HEK293 (cell line): ENCODE results near the gene KLHL22.
A peak's percentile ranks its signal among the peaks of the same experiment; 100 is the strongest.

ENCODE experiments used
- BCL11B ChIP-seq: fragments of 450-650 bp; formaldehyde crosslinking; IDR thresholded peaks from 2 replicates; pipeline ENCODE4 v1.5.1; 2016; ENCODE audit warnings: low read depth, missing biosample characterization, missing genetic modification characterization
- IKZF3 ChIP-seq: fragments of 450-650 bp; IDR thresholded peaks from 2 replicates; pipeline ENCODE4 v1.5.0; 2018; ENCODE audit warnings: missing biosample characterization, mild to moderate bottlenecking, missing genetic modification characterization, moderate library complexity
- SCRT2 ChIP-seq: fragments of 450-650 bp; formaldehyde crosslinking; IDR thresholded peaks from 2 replicates; pipeline ENCODE4 v1.5.1; 2016; ENCODE audit warnings: missing biosample characterization, missing genetic modification characterization
- SP2 ChIP-seq: fragments of 450-650 bp; formaldehyde crosslinking; IDR thresholded peaks from 2 replicates; pipeline ENCODE4 v1.5.1; 2016; ENCODE audit warnings: missing biosample characterization, missing genetic modification characterization
- SP3 ChIP-seq: fragments of 450-650 bp; formaldehyde crosslinking; IDR thresholded peaks from 2 replicates; pipeline ENCODE4 v1.5.1; 2016; ENCODE audit warnings: missing biosample characterization, missing genetic modification characterization
- SP7 ChIP-seq: fragments of 450-650 bp; formaldehyde crosslinking; IDR thresholded peaks from 2 replicates; pipeline ENCODE4 v1.5.1; 2016; ENCODE audit warnings: missing biosample characterization, missing genetic modification characterization
- ZBTB48 ChIP-seq: fragments of 450-650 bp; formaldehyde crosslinking; IDR thresholded peaks from 2 replicates; pipeline ENCODE4 v1.5.1; 2016; ENCODE audit warnings: missing biosample characterization, missing genetic modification characterization
- ZNF10 ChIP-seq: fragments of 450-650 bp; formaldehyde crosslinking; IDR thresholded peaks from 2 replicates; pipeline ENCODE4 v1.5.1; 2017; ENCODE audit warnings: missing biosample characterization, missing genetic modification characterization
- ZNF132 ChIP-seq: fragments of 450-650 bp; formaldehyde crosslinking; IDR thresholded peaks from 2 replicates; pipeline ENCODE4 v1.5.1; 2017; ENCODE audit warnings: missing biosample characterization, missing genetic modification characterization, borderline replicate concordance
- ZNF202 ChIP-seq: fragments of 450-650 bp; formaldehyde crosslinking; IDR thresholded peaks from 2 replicates; pipeline ENCODE4 v1.5.1; 2016; ENCODE audit warnings: missing biosample characterization, missing genetic modification characterization, borderline replicate concordance
- ZNF302 ChIP-seq: fragments of 450-650 bp; formaldehyde crosslinking; IDR thresholded peaks from 2 replicates; pipeline ENCODE4 v1.5.1; 2016; ENCODE audit warnings: missing biosample characterization, missing genetic modification characterization, low read depth
- ZNF335 ChIP-seq: fragments of 450-650 bp; formaldehyde crosslinking; conservative IDR thresholded peaks from 2 replicates; pipeline ENCODE4 v1.5.1; 2016; ENCODE audit warnings: missing biosample characterization, missing genetic modification characterization
- ZNF366 ChIP-seq: fragments of 450-650 bp; formaldehyde crosslinking; conservative IDR thresholded peaks from 2 replicates; pipeline ENCODE4 v1.5.1; 2016; ENCODE audit warnings: missing biosample characterization, missing genetic modification characterization
- ZNF426 ChIP-seq: fragments of 450-650 bp; formaldehyde crosslinking; IDR thresholded peaks from 2 replicates; pipeline ENCODE4 v1.5.1; 2017; ENCODE audit warnings: missing biosample characterization, missing genetic modification characterization, mild to moderate bottlenecking, inconsistent platforms, moderate library complexity
- ZNF530 ChIP-seq: fragments of 450-650 bp; formaldehyde crosslinking; IDR thresholded peaks from 2 replicates; pipeline ENCODE4 v1.5.1; 2016; ENCODE audit warnings: low read depth, missing biosample characterization, missing genetic modification characterization
- ZNF558 ChIP-seq: fragments of 450-650 bp; formaldehyde crosslinking; IDR thresholded peaks from 2 replicates; pipeline ENCODE4 v1.5.1; 2016; ENCODE audit warnings: missing biosample characterization, missing genetic modification characterization
- ZNF654 ChIP-seq: fragments of 450-650 bp; formaldehyde crosslinking; IDR thresholded peaks from 2 replicates; pipeline ENCODE4 v1.5.1; 2016; ENCODE audit warnings: low read depth, missing biosample characterization, missing genetic modification characterization
- ZNF664 ChIP-seq: fragments of 450-650 bp; formaldehyde crosslinking; IDR thresholded peaks from 2 replicates; pipeline ENCODE4 v1.5.1; 2016; ENCODE audit warnings: missing biosample characterization, missing genetic modification characterization
- ZSCAN30 ChIP-seq: fragments of 450-650 bp; IDR thresholded peaks from 2 replicates; pipeline ENCODE4 v1.5.1; 2018; ENCODE audit warnings: missing biosample characterization, mild to moderate bottlenecking, missing genetic modification characterization, moderate library complexity
- TF ChIP-seq, protein P1 (sequence below): fragments of 450-650 bp; formaldehyde crosslinking; IDR thresholded peaks from 2 replicates; pipeline ENCODE4 v1.5.1; 2017; ENCODE audit warnings: missing biosample characterization, missing genetic modification characterization
- TF ChIP-seq, protein P2 (sequence below): fragments of 450-650 bp; formaldehyde crosslinking; IDR thresholded peaks from 2 replicates; pipeline ENCODE4 v1.5.1; 2016; ENCODE audit warnings: missing biosample characterization, missing genetic modification characterization
- TF ChIP-seq, protein P3 (sequence below): fragments of 450-650 bp; formaldehyde crosslinking; IDR thresholded peaks from 2 replicates; pipeline ENCODE4 v1.5.1; 2016; ENCODE audit warnings: missing biosample characterization, missing genetic modification characterization
- TF ChIP-seq, protein P4 (sequence below): fragments of 450-650 bp; formaldehyde crosslinking; IDR thresholded peaks from 2 replicates; pipeline ENCODE4 v1.5.1; 2016; ENCODE audit warnings: missing biosample characterization, missing genetic modification characterization, borderline replicate concordance
- TF ChIP-seq, protein P5 (sequence below): fragments of 450-650 bp; formaldehyde crosslinking; IDR thresholded peaks from 2 replicates; pipeline ENCODE4 v1.5.1; 2017; ENCODE audit warnings: missing biosample characterization, missing genetic modification characterization
- TF ChIP-seq, protein P6 (sequence below): fragments of 450-650 bp; formaldehyde crosslinking; IDR thresholded peaks from 2 replicates; pipeline ENCODE4 v1.5.1; 2016; ENCODE audit warnings: missing biosample characterization, missing genetic modification characterization

KLHL22 gene

DNA sequence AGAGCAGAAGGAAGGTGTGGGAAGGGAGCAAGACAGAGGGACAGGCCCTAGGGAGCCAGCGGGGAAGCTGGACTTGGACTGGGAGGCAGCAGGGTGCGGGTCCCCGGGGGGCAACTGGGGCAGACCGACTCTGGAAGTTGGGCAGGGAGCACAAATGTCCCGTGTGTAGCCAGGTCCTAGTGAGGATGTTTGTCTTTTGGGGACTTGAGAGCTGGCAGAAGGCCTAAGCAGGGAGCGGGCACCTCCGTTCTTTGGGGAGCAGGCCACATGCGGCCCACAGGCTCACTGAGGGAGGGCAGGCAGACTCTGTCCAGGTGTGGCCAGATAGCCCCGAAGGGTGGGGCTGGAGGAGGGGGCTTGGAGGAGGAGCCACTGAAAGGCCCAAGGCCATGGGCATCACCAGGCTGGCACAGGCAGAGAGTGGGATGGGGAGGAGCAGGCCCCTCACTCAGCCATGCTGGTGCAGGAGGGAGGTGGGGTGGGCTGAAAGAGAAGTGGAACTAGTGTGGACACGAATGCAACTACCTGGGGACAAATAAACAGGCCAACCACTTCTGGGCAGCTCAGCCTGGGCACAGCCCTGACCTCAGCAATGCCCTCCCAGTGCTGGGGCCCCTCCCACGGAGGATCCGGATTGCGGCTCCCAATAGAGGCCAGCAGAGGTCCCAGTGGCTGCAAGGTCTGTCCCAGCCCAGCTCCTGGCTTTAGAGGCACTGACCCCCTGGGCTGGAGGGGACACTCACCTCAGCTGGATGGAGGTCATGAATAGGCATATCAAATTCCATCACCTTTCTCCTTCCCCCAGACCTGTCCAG, 56.7 kb downstream of the KLHL22 start (continued):
- no peak for TF ChIP-seq ZNF654 (tag by site-specific recombination)
- no peak for TF ChIP-seq ZNF366 (tag by site-specific recombination)
- TF ChIP-seq SP2 (tag by site-specific recombination) = no peak
- no peak for TF ChIP-seq ZNF202 (tag by site-specific recombination)
- peak; percentile 72; the same call in 1 of the 2 replicates for TF ChIP-seq ZNF558 (tag by site-specific recombination)
- no peak for TF ChIP-seq ZNF132 (tag by site-specific recombination)
- TF ChIP-seq BCL11B = peak; percentile 76
- TF ChIP-seq ZNF530 (tag by site-specific recombination) = no peak
- TF ChIP-seq SCRT2 (tag by site-specific recombination) = no peak
- TF ChIP-seq ZNF10 (tag by site-specific recombination) = no peak
- no peak for TF ChIP-seq ZNF335 (tag by site-specific recombination)
- no peak for TF ChIP-seq ZSCAN30
- TF ChIP-seq, protein P1, sequence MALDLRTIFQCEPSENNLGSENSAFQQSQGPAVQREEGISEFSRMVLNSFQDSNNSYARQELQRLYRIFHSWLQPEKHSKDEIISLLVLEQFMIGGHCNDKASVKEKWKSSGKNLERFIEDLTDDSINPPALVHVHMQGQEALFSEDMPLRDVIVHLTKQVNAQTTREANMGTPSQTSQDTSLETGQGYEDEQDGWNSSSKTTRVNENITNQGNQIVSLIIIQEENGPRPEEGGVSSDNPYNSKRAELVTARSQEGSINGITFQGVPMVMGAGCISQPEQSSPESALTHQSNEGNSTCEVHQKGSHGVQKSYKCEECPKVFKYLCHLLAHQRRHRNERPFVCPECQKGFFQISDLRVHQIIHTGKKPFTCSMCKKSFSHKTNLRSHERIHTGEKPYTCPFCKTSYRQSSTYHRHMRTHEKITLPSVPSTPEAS (tag by site-specific recombination) = no peak
- no peak for TF ChIP-seq ZNF664 (tag by site-specific recombination)
- TF ChIP-seq, protein P2, sequence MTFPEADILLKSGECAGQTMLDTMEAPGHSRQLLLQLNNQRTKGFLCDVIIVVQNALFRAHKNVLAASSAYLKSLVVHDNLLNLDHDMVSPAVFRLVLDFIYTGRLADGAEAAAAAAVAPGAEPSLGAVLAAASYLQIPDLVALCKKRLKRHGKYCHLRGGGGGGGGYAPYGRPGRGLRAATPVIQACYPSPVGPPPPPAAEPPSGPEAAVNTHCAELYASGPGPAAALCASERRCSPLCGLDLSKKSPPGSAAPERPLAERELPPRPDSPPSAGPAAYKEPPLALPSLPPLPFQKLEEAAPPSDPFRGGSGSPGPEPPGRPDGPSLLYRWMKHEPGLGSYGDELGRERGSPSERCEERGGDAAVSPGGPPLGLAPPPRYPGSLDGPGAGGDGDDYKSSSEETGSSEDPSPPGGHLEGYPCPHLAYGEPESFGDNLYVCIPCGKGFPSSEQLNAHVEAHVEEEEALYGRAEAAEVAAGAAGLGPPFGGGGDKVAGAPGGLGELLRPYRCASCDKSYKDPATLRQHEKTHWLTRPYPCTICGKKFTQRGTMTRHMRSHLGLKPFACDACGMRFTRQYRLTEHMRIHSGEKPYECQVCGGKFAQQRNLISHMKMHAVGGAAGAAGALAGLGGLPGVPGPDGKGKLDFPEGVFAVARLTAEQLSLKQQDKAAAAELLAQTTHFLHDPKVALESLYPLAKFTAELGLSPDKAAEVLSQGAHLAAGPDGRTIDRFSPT = peak; percentile 84
- TF ChIP-seq, protein P3, sequence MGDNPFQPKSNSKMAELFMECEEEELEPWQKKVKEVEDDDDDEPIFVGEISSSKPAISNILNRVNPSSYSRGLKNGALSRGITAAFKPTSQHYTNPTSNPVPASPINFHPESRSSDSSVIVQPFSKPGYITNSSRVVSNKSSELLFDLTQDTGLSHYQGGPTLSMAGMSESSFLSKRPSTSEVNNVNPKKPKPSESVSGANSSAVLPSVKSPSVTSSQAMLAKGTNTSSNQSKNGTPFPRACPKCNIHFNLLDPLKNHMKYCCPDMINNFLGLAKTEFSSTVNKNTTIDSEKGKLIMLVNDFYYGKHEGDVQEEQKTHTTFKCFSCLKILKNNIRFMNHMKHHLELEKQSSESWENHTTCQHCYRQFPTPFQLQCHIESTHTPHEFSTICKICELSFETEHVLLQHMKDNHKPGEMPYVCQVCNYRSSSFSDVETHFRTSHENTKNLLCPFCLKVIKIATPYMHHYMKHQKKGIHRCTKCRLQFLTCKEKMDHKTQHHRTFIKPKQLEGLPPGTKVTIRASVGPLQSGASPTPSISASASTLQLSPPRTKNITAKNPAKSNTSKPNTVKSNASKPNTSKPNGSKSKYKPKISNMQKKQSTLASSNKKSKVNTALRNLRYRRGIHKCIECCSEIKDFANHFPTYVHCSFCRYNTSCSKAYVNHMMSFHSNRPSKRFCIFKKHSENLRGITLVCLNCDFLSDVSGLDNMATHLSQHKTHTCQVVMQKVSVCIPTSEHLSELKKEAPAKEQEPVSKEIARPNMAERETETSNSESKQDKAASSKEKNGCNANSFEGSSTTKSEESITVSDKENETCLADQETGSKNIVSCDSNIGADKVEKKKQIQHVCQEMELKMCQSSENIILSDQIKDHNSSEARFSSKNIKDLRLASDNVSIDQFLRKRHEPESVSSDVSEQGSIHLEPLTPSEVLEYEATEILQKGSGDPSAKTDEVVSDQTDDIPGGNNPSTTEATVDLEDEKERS = no peak
- TF ChIP-seq SP7 (tag by site-specific recombination) = no peak
- TF ChIP-seq ZBTB48 (tag by site-specific recombination) = no peak
- no peak for TF ChIP-seq ZNF302 (tag by site-specific recombination)
- TF ChIP-seq, protein P4, sequence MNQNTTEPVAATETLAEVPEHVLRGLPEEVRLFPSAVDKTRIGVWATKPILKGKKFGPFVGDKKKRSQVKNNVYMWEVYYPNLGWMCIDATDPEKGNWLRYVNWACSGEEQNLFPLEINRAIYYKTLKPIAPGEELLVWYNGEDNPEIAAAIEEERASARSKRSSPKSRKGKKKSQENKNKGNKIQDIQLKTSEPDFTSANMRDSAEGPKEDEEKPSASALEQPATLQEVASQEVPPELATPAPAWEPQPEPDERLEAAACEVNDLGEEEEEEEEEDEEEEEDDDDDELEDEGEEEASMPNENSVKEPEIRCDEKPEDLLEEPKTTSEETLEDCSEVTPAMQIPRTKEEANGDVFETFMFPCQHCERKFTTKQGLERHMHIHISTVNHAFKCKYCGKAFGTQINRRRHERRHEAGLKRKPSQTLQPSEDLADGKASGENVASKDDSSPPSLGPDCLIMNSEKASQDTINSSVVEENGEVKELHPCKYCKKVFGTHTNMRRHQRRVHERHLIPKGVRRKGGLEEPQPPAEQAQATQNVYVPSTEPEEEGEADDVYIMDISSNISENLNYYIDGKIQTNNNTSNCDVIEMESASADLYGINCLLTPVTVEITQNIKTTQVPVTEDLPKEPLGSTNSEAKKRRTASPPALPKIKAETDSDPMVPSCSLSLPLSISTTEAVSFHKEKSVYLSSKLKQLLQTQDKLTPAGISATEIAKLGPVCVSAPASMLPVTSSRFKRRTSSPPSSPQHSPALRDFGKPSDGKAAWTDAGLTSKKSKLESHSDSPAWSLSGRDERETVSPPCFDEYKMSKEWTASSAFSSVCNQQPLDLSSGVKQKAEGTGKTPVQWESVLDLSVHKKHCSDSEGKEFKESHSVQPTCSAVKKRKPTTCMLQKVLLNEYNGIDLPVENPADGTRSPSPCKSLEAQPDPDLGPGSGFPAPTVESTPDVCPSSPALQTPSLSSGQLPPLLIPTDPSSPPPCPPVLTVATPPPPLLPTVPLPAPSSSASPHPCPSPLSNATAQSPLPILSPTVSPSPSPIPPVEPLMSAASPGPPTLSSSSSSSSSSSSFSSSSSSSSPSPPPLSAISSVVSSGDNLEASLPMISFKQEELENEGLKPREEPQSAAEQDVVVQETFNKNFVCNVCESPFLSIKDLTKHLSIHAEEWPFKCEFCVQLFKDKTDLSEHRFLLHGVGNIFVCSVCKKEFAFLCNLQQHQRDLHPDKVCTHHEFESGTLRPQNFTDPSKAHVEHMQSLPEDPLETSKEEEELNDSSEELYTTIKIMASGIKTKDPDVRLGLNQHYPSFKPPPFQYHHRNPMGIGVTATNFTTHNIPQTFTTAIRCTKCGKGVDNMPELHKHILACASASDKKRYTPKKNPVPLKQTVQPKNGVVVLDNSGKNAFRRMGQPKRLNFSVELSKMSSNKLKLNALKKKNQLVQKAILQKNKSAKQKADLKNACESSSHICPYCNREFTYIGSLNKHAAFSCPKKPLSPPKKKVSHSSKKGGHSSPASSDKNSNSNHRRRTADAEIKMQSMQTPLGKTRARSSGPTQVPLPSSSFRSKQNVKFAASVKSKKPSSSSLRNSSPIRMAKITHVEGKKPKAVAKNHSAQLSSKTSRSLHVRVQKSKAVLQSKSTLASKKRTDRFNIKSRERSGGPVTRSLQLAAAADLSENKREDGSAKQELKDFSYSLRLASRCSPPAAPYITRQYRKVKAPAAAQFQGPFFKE (tag by site-specific recombination) = no peak
- no peak for TF ChIP-seq ZNF426 (tag by site-specific recombination)
- TF ChIP-seq, protein P5, sequence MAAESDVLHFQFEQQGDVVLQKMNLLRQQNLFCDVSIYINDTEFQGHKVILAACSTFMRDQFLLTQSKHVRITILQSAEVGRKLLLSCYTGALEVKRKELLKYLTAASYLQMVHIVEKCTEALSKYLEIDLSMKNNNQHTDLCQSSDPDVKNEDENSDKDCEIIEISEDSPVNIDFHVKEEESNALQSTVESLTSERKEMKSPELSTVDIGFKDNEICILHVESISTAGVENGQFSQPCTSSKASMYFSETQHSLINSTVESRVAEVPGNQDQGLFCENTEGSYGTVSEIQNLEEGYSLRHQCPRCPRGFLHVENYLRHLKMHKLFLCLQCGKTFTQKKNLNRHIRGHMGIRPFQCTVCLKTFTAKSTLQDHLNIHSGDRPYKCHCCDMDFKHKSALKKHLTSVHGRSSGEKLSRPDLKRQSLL = no peak
- TF ChIP-seq, protein P6, sequence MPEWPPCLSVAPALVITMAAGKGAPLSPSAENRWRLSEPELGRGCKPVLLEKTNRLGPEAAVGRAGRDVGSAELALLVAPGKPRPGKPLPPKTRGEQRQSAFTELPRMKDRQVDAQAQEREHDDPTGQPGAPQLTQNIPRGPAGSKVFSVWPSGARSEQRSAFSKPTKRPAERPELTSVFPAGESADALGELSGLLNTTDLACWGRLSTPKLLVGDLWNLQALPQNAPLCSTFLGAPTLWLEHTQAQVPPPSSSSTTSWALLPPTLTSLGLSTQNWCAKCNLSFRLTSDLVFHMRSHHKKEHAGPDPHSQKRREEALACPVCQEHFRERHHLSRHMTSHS (tag by site-specific recombination) = no peak
- TF ChIP-seq IKZF3 = no peak
- no peak for TF ChIP-seq SP3
